PC-9 (cell line): ENCODE measurements around the gene PPRC1. TPM values are rescaled to one million over a fixed set of nuclear protein-coding genes. Genes with fewer than 3 reads are reported as not detected.

Experiments used
- BruUV-seq: library from RNA; stranded (reverse); fragments of 400-500 nt; replicated peaks from 2 replicates; lab custom pipeline; 2021; lab: Mats Ljungman, UMichigan
- CTCF ChIA-PET: fragments of 300-600 bp; sonication (Branson Sonifier 250); formaldehyde crosslinking; loops from one replicate; lab custom pipeline; 2022; ENCODE audit warnings: antibody characterized with exemption; lab: Charles Lee
- POLR2A ChIA-PET: fragments of 300-600 bp; sonication (Branson Sonifier 250); formaldehyde crosslinking; loops from one replicate; lab custom pipeline; 2022; ENCODE audit warnings: antibody characterized with exemption; ENCODE audit not compliant: unreplicated experiment; lab: Charles Lee
- DNase-seq, 2 experiments: peaks; one replicate each; pipeline versions ENCODE4 v3.0.0 to v3.0.0-alpha.2; 2015 to 2022; ENCODE audit warnings: mixed read lengths in 1 of 2
- H2AFZ ChIP-seq: fragments of 200-600 bp; sonication (generic); 2 replicates; pipeline ENCODE4 v1.8.1; 2017; ENCODE audit warnings: antibody characterized with exemption
- H3F3A ChIP-seq: fragments of 200-600 bp; sonication (generic); 2 replicates; pipeline ENCODE4 v1.8.1; 2017; ENCODE audit warnings: antibody characterized with exemption, mild to moderate bottlenecking, low read depth; ENCODE audit not compliant: insufficient read depth
- H3K27ac ChIP-seq: fragments of 200-600 bp; sonication (generic); 2 replicates; pipeline ENCODE4 v1.6.1; 2016; ENCODE audit warnings: mixed run types
- H3K27me3 ChIP-seq: fragments of 200-600 bp; sonication (generic); 2 replicates; pipeline ENCODE4 v1.6.1; 2016; ENCODE audit warnings: low read depth, mixed run types; ENCODE audit not compliant: insufficient read depth
- H3K36me3 ChIP-seq: fragments of 200-600 bp; sonication (generic); 2 replicates; pipeline ENCODE4 v1.6.1; 2016; ENCODE audit warnings: low read depth, mixed run types
- H3K4me1 ChIP-seq: fragments of 200-600 bp; sonication (generic); replicated peaks from 2 replicates; pipeline ENCODE4 v1.6.1; 2016; ENCODE audit warnings: mixed run types; ENCODE audit not compliant: insufficient read depth
- H3K4me2 ChIP-seq: fragments of 200-600 bp; sonication (generic); 2 replicates; pipeline ENCODE4 v1.6.1; 2017; ENCODE audit warnings: mixed run types
- H3K4me3 ChIP-seq: fragments of 200-600 bp; sonication (generic); 2 replicates; pipeline ENCODE4 v1.6.1; 2016; ENCODE audit warnings: mixed run types
- H3K79me2 ChIP-seq: fragments of 200-600 bp; sonication (generic); 2 replicates; pipeline ENCODE4 v1.6.1; 2017; ENCODE audit warnings: low read depth, mixed run types
- H3K9me2 ChIP-seq: fragments of 200-600 bp; sonication (generic); 2 replicates; pipeline ENCODE4 v1.8.1; 2017; ENCODE audit warnings: mild to moderate bottlenecking; ENCODE audit not compliant: insufficient read depth
- H3K9me3 ChIP-seq: fragments of 200-600 bp; sonication (generic); 2 replicates; pipeline ENCODE4 v1.8.1; 2016; ENCODE audit warnings: low read depth; ENCODE audit not compliant: insufficient read depth
- H4K20me1 ChIP-seq: fragments of 200-600 bp; sonication (generic); 2 replicates; pipeline ENCODE4 v1.8.1; 2017; ENCODE audit not compliant: insufficient read depth
- CTCF ChIP-seq: fragments of 200-600 bp; sonication (generic); conservative IDR thresholded peaks from 2 replicates; pipeline ENCODE4 v1.6.1; 2017; ENCODE audit warnings: mixed run types, antibody characterized with exemption, mild to moderate bottlenecking, moderate library complexity
- EZH2 ChIP-seq: fragments of 200-600 bp; sonication (generic); IDR thresholded peaks from 2 replicates; pipeline ENCODE4 v1.8.0; 2017; ENCODE audit warnings: antibody characterized with exemption, low read depth
- intact Hi-C: fragments of 100-400 bp; cut with micrococcal nuclease; formaldehyde crosslinking; loops from one replicate; pipeline ENCODE4 v1.10.0; 2022; ENCODE audit not compliant: unreplicated experiment
- total RNA-seq: library from RNA; stranded (reverse); gene quantifications from 2 replicates; pipeline ENCODE4 v1.2.3, GENCODE V29; 2021

Gene PPRC1
- total RNA-seq, 1 experiment from 2014 or later = 22.9 TPM

DNA sequence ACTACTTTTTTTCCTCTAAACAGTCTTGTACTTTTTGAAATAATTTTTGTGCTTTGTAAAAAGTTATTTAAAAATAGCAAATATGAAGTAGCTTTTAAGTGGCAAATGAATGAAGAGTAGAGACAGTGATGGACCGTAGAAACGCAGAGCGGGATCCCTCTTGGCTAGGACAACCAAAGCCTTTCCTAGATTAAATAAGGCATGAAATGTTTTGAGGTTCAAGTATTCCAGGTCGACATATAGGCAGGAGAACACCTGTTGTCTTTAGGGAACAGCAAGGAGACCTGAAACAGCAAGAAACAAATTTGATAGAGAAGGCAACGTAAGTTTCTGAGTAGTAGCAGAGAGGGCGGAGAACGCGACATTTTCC is 662 bp upstream of the PPRC1 start:
- no TSS peak for BruUV-seq
- H3K9me2 ChIP-seq = no peaks in the 10 kb centered on the region
- H3K36me3 ChIP-seq = no peaks in the 10 kb centered on the region; the same call in 1 of the 2 replicates
- no peaks in the 10 kb centered on the region for H3K9me3 ChIP-seq
- H3K4me2 ChIP-seq = peak overlapping the region; percentile 85
- H3K4me1 ChIP-seq = peaks cover 30% of the 10 kb centered on the region
- TF ChIP-seq EZH2 = no peak
- no peak for TF ChIP-seq CTCF
- H2AFZ ChIP-seq = peak overlapping the region; percentile 77
- H3K27ac ChIP-seq = 0 out of 2 replicates have a peak overlapping the region, but pooled peaks have one; percentile 40
- H3K4me3 ChIP-seq = peak overlapping the region; percentile 87; the same call in 1 of the 2 replicates
- POLR2A ChIA-PET = interaction anchor here (0.5 to 0.7 kb wide), 2 partner anchors 9 to 10 kb away, joined by 3 to 4 read pairs; no protein-coding TSS in a partner anchor
- intact Hi-C loops = loop anchor here (1.0 to 2.0 kb wide), 3 partner anchors 15 to 291 kb away; partner anchors contain the start of gene NOLC1
- CTCF ChIA-PET = no interaction called here
- H3K79me2 ChIP-seq = peaks cover 43% of the 10 kb centered on the region
- peaks cover 13% of the 10 kb centered on the region for H3F3A ChIP-seq
- peaks cover 32% of the 10 kb centered on the region for H4K20me1 ChIP-seq
- no peak for DNase-seq
- H3K27me3 ChIP-seq = no peaks in the 10 kb centered on the region

GRCh38 chr10:102133373-102134195 is 744 bp downstream of the PPRC1 start:
- peaks cover 46% of the 10 kb centered on the region for H4K20me1 ChIP-seq
- H3K4me1 ChIP-seq = peaks cover 21% of the 10 kb centered on the region
- H2AFZ ChIP-seq = peak overlapping the region; percentile 66; the same call in 1 of the 2 replicates
- peaks cover 5% of the 10 kb centered on the region for H3K36me3 ChIP-seq
- peak overlapping the region; percentile 89 for H3K27ac ChIP-seq
- peaks cover 57% of the 10 kb centered on the region for H3K79me2 ChIP-seq
- POLR2A ChIA-PET = no interaction called here
- peak overlapping the region; percentile 85 for H3K4me2 ChIP-seq
- DNase-seq = peak; percentile 50 to 72
- no peaks in the 10 kb centered on the region for H3K9me2 ChIP-seq
- H3K9me3 ChIP-seq = no peaks in the 10 kb centered on the region
- TF ChIP-seq CTCF = no peak
- TF ChIP-seq EZH2 = no peak
- no peaks in the 10 kb centered on the region for H3K27me3 ChIP-seq
- H3F3A ChIP-seq = peaks cover 8% of the 10 kb centered on the region
- peak overlapping the region; percentile 87 for H3K4me3 ChIP-seq
- intact Hi-C loops = loop anchor here (2.0 kb wide), 2 partner anchors 17 to 289 kb away; no protein-coding TSS in a partner anchor
- TSS peak; percentile 91 for BruUV-seq
- CTCF ChIA-PET = no interaction called here

GRCh38 chr10:102134416-102134815 is 1.6 kb downstream of the PPRC1 start:
- no peak for TF ChIP-seq CTCF
- TF ChIP-seq EZH2 = no peak
- BruUV-seq = TSS peak; percentile 61
- ChIA-PET CTCF (interaction anchor here (0.6 kb wide), 2 partner anchors 19 to 241 kb away, joined by 3 read pairs; no protein-coding TSS in a partner anchor), POLR2A (no interaction called here)
- H3K27ac ChIP-seq = peak overlapping the region; percentile 89
- H4K20me1 ChIP-seq = peaks cover 46% of the 10 kb centered on the region
- no peaks in the 10 kb centered on the region for H3K9me2 ChIP-seq
- H3K9me3 ChIP-seq = no peaks in the 10 kb centered on the region
- no peak overlapping the region for H2AFZ ChIP-seq
- H3K4me2 ChIP-seq = peak overlapping the region; percentile 85
- intact Hi-C loops = no loop called here
- H3K4me3 ChIP-seq = peak overlapping the region; percentile 87
- H3F3A ChIP-seq = peaks cover 8% of the 10 kb centered on the region
- peaks cover 8% of the 10 kb centered on the region for H3K36me3 ChIP-seq
- no peak for DNase-seq
- no peaks in the 10 kb centered on the region for H3K27me3 ChIP-seq
- peaks cover 64% of the 10 kb centered on the region for H3K79me2 ChIP-seq
- peaks cover 21% of the 10 kb centered on the region for H3K4me1 ChIP-seq
